Measurements from ENCODE around the gene MROH2B. TPM values are rescaled to one million over a fixed set of nuclear protein-coding genes. Genes with fewer than 3 reads are reported as not detected.

The MROH2B gene
- total RNA-seq, 1 donor from 2014 or later, result not detected

- Mint-ChIP-seq H3K27me3 (peaks cover 2% of the 10 kb centered on the region), H3K4me3 (no peak overlapping the region), H3K27ac (no peak overlapping the region), H3K9me3 (peaks cover 7% of the 10 kb centered on the region), H3K4me1 (no peaks in the 10 kb centered on the region), H3K36me3 (ENCODE audit: low read depth) (no peaks in the 10 kb centered on the region)
- ChIA-PET CTCF (no interaction called here), POLR2A (no interaction called here)
- no peak for DNase-seq
- no peak for ATAC-seq (ENCODE audit: low read depth)
- intact Hi-C loops (cut with micrococcal nuclease), result no loop called here
- TF ChIP-seq CTCF (IDR thresholded peaks at IDR 0.05), result no peak
Measured at GRCh38 chr5:40957048-40957447, 114.1 kb downstream of the MROH2B start.

GRCh38 chr5:40955313-40955712, 115.8 kb downstream of the MROH2B start:
- ATAC-seq (ENCODE audit: low read depth) (no peak), DNase-seq (no peak)
- ChIA-PET CTCF (no interaction called here), POLR2A (no interaction called here)
- Mint-ChIP-seq H3K4me3 (no peak overlapping the region), H3K27ac (no peak overlapping the region), H3K27me3 (peaks cover 2% of the 10 kb centered on the region), H3K4me1 (no peaks in the 10 kb centered on the region), H3K9me3 (peaks cover 7% of the 10 kb centered on the region), H3K36me3 (ENCODE audit: low read depth) (no peaks in the 10 kb centered on the region)
- no peak for TF ChIP-seq CTCF (IDR thresholded peaks at IDR 0.05)
- intact Hi-C loops (cut with micrococcal nuclease), result no loop called here

Other genes with a start within 250 kb of the MROH2B start
- 2,223 and 2,547 TPM in 2 replicates for gene RPL37, start 236.1 kb downstream of the MROH2B start, total RNA-seq
- 3.7 and 4.3 TPM in 2 replicates for gene CARD6, start 230.0 kb downstream of the MROH2B start, total RNA-seq
- not detected in 2 replicates for gene C7, start 161.8 kb downstream of the MROH2B start, total RNA-seq
- not detected in 2 replicates for gene C6, start 142.2 kb upstream of the MROH2B start, total RNA-seq